ENCODE results near the gene ADAMTS3.

GRCh38 chr4:72432282-72432681 lies 136.7 kb downstream of the ADAMTS3 start:
- TF ChIP-seq CTCF (optimal IDR thresholded peaks at IDR 0.05 in 1 of 3, IDR thresholded peaks at IDR 0.05 in 1 of 3, conservative IDR thresholded peaks at IDR 0.05 in 1 of 3; ENCODE audit: extremely low read depth in 1 of 3, insufficient read depth in 2 of 3, low read length in 3 of 3): no peak
- TF ChIP-seq EZH2 (IDR thresholded peaks at IDR 0.05; ENCODE audit: low read length): no peak

Data from keratinocyte (primary cell).